ENCODE data around the gene CYTH4. TPM values are rescaled to one million over a fixed set of nuclear protein-coding genes. Genes with fewer than 3 reads are reported as not detected.

The CYTH4 gene
- total and polyA plus RNA-seq, 2 donors (not counting 3 experiments of a cell fraction or from before 2014, with no cell fraction given): 0.06 TPM; not detected in 1

GRCh38 chr22:37284805-37285355, 2.6 kb downstream of the CYTH4 start:
- POLR2A ChIA-PET: no interaction called here

More at GRCh38 chr22:37284805-37285355, 2.6 kb downstream of the CYTH4 start:
- Histone ChIP-seq H3K4me1 (ENCODE audit: control insufficient read depth, extremely low read depth, insufficient read depth, low read length) (peaks cover 10% of the 10 kb centered on the region), H3K9me1 (replicated peaks; ENCODE audit: control insufficient read depth, extremely low read depth, insufficient read depth, low read length) (no peaks in the 10 kb centered on the region), H3K4me3 (replicated peaks in 1 of 3; ENCODE audit: insufficient read depth in 1 of 3, low read depth in 1 of 3, low read length in 3 of 3) (no peak overlapping the region), H4K20me1 (replicated peaks; ENCODE audit: control insufficient read depth, extremely low read depth, insufficient read depth, low read length) (no peaks in the 10 kb centered on the region), H3K27ac (ENCODE audit: insufficient read depth, low read depth, low read length) (no peak overlapping the region), H3K36me3 (ENCODE audit: control insufficient read depth in 2 of 2, extremely low read depth in 1 of 2, insufficient read depth in 2 of 2, low read length in 2 of 2) (no peaks in the 10 kb centered on the region), H3K4me2 (ENCODE audit: insufficient read depth, low read length) (no peak overlapping the region), H3K79me2 (ENCODE audit: control insufficient read depth, insufficient read depth, low read length) (no peaks in the 10 kb centered on the region), H3K27me3 (ENCODE audit: control insufficient read depth in 2 of 2, insufficient read depth in 2 of 2, low read length in 2 of 2) (peaks cover 2 to 4% of the 10 kb centered on the region in 2 experiments), H2AFZ (ENCODE audit: low read depth, low read length) (no peak overlapping the region), H3K9ac (replicated peaks; ENCODE audit: extremely low read depth, insufficient read depth, low read length) (no peak overlapping the region), H3K9me3 (replicated peaks; ENCODE audit: control insufficient read depth, insufficient read depth, low read length) (no peaks in the 10 kb centered on the region)
- DNase-seq (ENCODE audit: low read depth, low spot score): no peak
- CTCF ChIA-PET: interaction anchor here (0.8 to 1.1 kb wide), 4 partner anchors 14 to 26 kb away, joined by 3 to 5 read pairs (median 4); no protein-coding TSS in a partner anchor
- TF ChIP-seq GATA2 (IDR thresholded peaks at IDR 0.05; ENCODE audit: insufficient read depth, insufficient read length, low read depth, low read length) (no peak), POLR2AphosphoS5 (IDR thresholded peaks at IDR 0.05; ENCODE audit: insufficient read depth, low read depth, low read length) (no peak), POLR2A (IDR thresholded peaks at IDR 0.05; ENCODE audit: low read depth, low read length) (no peak), MAX (IDR thresholded peaks at IDR 0.05; ENCODE audit: insufficient read depth, insufficient read length) (no peak), EZH2 (IDR thresholded peaks at IDR 0.05; ENCODE audit: borderline replicate concordance, low read depth, low read length, severe bottlenecking) (no peak), FOS (IDR thresholded peaks at IDR 0.05; ENCODE audit: borderline replicate concordance, insufficient read depth, low read length) (no peak), CTCF (IDR thresholded peaks at IDR 0.05; ENCODE audit: extremely low read depth in 1 of 2, insufficient read depth in 1 of 2, low read depth in 1 of 2, low read length in 2 of 2) (no peak), MYC (IDR thresholded peaks at IDR 0.05; ENCODE audit: low read depth, low read length) (no peak), JUN (IDR thresholded peaks at IDR 0.05; ENCODE audit: borderline replicate concordance, insufficient read depth, insufficient read length, low read depth) (no peak)
- no TSS peak for BruUV-seq (replicated peaks)
- no peak for FAIRE-seq
- dilution Hi-C loops (cut with MboI; ENCODE audit: extremely low pct_ligation_motif_present, low sequenced_read_pairs) (no loop called here), intact Hi-C loops (cut with micrococcal nuclease) (no loop called here)

All from endothelial cell of umbilical vein (primary cell).